Erythroblast (primary cell): ENCODE results near the gene SUN3.

Experiments used
- GATA1 ChIP-seq: IDR thresholded peaks from 2 replicates; pipeline ENCODE4 v1.6.1; 2011; ENCODE audit warnings: low read depth, mild to moderate bottlenecking, control low read depth, low read length, moderate library complexity
- POLR2A ChIP-seq: IDR thresholded peaks from 2 replicates; pipeline ENCODE4 v1.6.1; 2011; ENCODE audit warnings: mild to moderate bottlenecking, low read length

GRCh38 chr7:47939425-47940036 lies 89.4 kb downstream of the SUN3 start:
- TF ChIP-seq POLR2A (no peak), GATA1 (no peak)
